ENCODE data around the gene ZC3H12D. TPM values are rescaled to one million over a fixed set of nuclear protein-coding genes. Genes with fewer than 3 reads are reported as not detected.

The ZC3H12D gene
- total RNA-seq, 1 experiment from 2014 or later = 0.02 TPM

DNA sequence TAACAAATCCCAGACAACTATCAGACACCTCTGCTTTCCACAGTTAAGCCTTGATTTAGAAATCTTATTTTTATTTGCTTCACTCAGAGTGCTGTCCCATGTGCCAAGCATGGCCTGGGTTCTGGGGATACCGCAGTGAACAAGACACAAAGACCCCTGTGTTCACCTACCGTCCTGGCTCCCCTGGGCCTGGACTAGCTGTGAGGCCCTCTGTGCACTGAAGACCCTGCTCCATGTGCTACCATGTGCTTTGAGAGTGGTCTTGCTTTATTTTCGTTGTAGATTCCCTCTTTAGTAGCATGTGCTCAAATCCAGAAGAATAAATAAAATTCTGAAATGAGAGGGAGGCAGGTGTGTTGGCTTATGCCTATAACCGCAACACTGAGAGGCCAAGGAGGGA lies 62.2 kb downstream of the ZC3H12D start:
- DNase-seq (ENCODE audit: extremely low read depth, low read depth) = no peak

DNA sequence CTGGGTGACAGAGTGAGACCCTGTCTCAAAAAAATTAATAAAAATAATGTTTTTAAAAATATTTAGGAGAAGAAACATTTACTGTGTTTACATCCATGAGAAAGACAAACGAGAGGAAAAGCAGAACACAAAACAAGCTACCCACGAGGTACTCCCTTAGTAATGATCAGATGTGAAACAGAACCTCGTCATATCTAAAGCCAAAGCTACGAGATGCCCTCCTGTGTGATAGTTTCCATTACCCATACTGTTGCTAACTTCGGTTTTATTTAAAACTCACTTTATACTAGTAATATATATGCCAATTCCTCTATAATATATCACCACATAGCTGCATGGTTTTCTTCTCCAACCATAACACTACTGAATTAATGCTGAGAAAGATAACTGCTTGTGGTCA lies 63.7 kb downstream of the ZC3H12D start:
- no peak for DNase-seq (ENCODE audit: extremely low read depth, low read depth)

DNA sequence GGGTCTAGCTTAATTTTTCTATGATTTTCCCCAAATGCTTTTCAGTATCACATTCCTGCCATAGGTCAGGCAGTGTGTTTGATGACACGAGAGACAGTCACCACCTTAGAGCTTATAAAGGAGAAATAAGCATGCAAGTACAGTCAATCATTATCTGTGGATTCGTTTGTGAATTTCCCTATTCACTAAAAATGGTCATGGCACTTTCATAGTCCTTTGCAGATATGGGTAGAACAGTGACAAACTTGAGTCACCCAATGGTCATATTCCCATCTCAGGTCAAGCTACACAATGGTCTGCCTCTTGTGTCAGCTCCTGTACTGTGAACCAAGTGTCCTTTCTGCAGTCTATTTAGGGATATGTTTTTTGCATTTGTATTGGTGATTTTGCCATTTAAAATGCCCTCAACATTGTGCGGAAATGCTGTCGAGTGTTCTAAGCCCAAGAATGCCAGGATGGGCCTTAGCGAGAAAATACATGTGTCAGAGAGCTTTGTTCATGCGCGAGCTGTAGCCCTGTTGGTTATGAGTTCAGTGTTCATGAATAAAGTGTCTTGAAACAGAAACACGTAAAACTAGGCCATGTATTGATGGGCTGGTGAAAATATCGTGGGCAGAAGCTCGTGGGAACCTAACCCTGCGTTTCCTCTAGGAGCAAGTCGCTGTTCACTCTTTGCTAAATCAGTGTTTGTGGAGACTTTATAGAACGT lies 65.0 kb downstream of the ZC3H12D start:
- DNase-seq (ENCODE audit: extremely low read depth, low read depth) = no peak

GRCh38 chr6:149414821-149415220 lies 70.0 kb downstream of the ZC3H12D start:
- DNase-seq (ENCODE audit: extremely low read depth, low read depth) = no peak

DNA sequence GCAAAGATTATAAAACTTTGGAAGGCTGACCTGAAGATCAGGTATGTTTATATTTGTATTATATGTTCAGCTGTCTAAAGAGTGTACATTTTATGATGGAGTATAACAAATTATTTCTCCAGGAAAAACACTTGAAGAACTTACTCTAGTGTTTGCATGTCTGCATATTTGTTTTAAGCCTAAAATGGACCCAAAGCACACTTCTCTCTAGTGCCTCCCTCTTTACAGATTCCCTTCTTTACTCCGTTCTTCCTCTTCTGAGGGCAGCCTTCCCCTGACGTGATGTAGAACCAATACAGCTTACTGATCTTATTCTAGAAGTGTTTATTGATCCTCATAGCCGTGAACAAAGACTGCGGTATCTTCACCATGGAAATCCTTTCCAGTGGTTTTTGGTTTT lies 70.8 kb downstream of the ZC3H12D start:
- DNase-seq (ENCODE audit: extremely low read depth, low read depth) = no peak

DNA sequence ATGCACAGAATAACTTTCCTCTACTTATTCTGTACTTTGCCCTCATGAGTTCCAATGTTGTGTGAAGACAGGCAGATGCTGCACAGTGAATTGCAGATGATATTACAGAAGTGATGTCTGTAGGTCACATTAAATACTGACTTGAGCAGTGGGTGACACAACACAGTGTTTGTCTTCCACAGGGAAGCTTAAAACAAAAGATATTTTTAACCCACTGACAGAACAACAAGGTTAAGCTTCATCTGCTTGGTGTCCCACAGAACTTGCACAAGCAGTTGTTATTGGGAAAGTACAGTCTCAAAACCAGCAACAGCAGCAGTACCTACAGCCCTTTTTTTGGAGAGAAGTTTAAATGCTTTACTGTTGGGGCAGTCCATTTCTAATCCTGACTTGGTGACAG lies 74.3 kb downstream of the ZC3H12D start:
- no peak for DNase-seq (ENCODE audit: extremely low read depth, low read depth)

- no peak for DNase-seq (ENCODE audit: extremely low read depth, low read depth)
These were observed 75.2 kb downstream of the ZC3H12D start for GRCh38 chr6:149409617-149410016.

DNA sequence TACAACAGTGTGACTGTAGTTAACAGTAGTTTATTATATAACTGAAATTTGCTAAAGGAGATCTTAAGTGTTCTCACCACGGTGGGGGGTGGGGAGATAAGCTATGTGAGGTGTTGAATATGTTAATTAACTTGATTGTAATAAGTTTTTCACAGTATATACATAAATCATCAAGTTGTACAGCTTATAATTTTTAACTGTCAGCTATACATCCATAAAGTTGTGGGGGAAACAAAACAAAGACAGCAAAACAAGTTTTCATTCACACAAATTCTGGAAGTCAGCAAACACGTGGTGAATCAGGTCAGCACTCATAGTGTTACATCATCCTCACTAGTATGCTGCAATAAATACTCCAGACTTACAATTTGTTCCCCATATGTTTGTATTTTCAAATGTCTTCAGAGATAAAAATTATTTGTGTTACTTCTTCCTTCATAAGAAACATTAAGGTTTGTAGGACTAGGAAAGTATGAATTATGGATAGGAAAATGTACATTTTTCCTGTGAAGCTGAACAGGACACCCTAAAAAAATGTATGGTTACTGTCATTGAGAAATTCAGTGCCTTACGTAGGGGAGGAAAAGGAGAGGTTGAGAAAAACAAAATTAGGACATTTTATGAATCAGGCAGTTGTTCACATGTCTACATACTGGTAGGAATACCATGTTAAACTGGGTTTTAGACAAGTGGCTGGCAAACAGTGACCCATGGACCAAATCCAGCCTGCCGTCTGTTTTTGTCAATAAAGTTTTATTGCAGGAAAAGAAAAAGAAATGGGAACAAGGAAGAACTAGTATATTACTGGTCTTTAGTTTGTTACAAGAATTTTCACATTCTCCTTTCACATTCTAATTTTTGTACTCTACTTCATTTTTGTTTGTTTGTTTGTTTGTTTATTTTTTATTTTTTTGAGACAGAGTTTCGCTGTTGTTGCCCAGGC lies 78.7 kb downstream of the ZC3H12D start:
- DNase-seq (ENCODE audit: extremely low read depth, low read depth) = peak; percentile 42

GRCh38 chr6:149403534-149403933 lies 81.3 kb downstream of the ZC3H12D start:
- no peak for DNase-seq (ENCODE audit: extremely low read depth, low read depth)

- DNase-seq (ENCODE audit: extremely low read depth, low read depth) = no peak
These were observed 84.8 kb downstream of the ZC3H12D start, which contains the start of gene SUMO4 for GRCh38 chr6:149400050-149400449. Gene SUMO4, plus strand, starts transcription at chr6:149400262. Its CDS starts 130 bp downstream, at chr6:149400392.

DNA sequence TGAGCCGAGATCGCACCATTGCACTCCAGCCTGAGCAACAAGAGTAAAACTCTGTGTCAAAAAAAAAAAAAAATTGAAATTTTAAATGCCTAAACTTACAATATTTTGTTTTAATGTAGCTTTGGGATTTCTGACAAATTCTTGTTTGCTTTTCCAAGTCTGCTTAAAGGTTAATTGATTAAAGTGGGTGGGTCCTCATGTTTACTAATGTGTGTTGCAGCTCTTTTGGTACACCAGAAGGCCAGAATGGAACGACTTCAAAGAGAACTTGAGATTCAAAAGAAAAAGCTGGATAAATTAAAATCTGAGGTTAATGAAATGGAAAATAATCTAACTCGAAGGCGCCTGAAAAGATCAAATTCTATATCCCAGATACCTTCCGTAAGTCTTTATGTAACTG lies 87.4 kb downstream of the ZC3H12D start:
- DNase-seq (ENCODE audit: extremely low read depth, low read depth) = no peak

Small RNA genes lying within 50 kb of the gene (small RNA-seq; reads per million reads assigned to genes)
- 0.10 to 0.59 reads per million in 2 experiments for gene RNU7-3P

Other genes with a start within 250 kb of the ZC3H12D start
- gene TAB2, start 167.3 kb downstream of the ZC3H12D start, total RNA-seq (2014; rRNA removed; shearing (Covaris generic)) = 13.4 and 13.9 TPM in 2 replicates
- gene SUMO4, start 84.8 kb downstream of the ZC3H12D start, total RNA-seq (2014; rRNA removed; shearing (Covaris generic)) = 0.23 and 0.87 TPM in 2 replicates
- gene PPIL4, start 61.0 kb upstream of the ZC3H12D start, total RNA-seq (2014; rRNA removed; shearing (Covaris generic)) = 28.7 and 29.0 TPM in 2 replicates
- 34.6 and 40.3 TPM in 2 replicates for gene GINM1, start 81.4 kb upstream of the ZC3H12D start, total RNA-seq (2014; rRNA removed; shearing (Covaris generic))
- 24.2 and 29.3 TPM in 2 replicates for gene KATNA1, start 163.7 kb upstream of the ZC3H12D start, total RNA-seq (2014; rRNA removed; shearing (Covaris generic))
- gene LATS1, start 233.1 kb upstream of the ZC3H12D start, total RNA-seq (2014; rRNA removed; shearing (Covaris generic)) = 15.8 and 16.9 TPM in 2 replicates